ENCODE results near the gene NLRX1.

GRCh38 chr11:119218141-119218878 is 49.8 kb downstream of the NLRX1 start:
- TF ChIP-seq POLR2A (IDR thresholded peaks at IDR 0.05): no peak
- TF ChIP-seq, protein P1, sequence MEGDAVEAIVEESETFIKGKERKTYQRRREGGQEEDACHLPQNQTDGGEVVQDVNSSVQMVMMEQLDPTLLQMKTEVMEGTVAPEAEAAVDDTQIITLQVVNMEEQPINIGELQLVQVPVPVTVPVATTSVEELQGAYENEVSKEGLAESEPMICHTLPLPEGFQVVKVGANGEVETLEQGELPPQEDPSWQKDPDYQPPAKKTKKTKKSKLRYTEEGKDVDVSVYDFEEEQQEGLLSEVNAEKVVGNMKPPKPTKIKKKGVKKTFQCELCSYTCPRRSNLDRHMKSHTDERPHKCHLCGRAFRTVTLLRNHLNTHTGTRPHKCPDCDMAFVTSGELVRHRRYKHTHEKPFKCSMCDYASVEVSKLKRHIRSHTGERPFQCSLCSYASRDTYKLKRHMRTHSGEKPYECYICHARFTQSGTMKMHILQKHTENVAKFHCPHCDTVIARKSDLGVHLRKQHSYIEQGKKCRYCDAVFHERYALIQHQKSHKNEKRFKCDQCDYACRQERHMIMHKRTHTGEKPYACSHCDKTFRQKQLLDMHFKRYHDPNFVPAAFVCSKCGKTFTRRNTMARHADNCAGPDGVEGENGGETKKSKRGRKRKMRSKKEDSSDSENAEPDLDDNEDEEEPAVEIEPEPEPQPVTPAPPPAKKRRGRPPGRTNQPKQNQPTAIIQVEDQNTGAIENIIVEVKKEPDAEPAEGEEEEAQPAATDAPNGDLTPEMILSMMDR (IDR thresholded peaks at IDR 0.05): no peak

Measured in body of pancreas (tissue), 4 donors.